NCI-H2171 (cell line): ENCODE results near the gene GNA15.
"Not testable (repeated sequence)": the region's sequence is repeated elsewhere in the genome, so short reads cannot be mapped to it uniquely, and the experiment has no call there.

Experiments used
- DNase-seq: peaks from one replicate; lab custom pipeline; 2025; lab: John Stamatoyannopoulos, UW

Gene GNA15

DNA sequence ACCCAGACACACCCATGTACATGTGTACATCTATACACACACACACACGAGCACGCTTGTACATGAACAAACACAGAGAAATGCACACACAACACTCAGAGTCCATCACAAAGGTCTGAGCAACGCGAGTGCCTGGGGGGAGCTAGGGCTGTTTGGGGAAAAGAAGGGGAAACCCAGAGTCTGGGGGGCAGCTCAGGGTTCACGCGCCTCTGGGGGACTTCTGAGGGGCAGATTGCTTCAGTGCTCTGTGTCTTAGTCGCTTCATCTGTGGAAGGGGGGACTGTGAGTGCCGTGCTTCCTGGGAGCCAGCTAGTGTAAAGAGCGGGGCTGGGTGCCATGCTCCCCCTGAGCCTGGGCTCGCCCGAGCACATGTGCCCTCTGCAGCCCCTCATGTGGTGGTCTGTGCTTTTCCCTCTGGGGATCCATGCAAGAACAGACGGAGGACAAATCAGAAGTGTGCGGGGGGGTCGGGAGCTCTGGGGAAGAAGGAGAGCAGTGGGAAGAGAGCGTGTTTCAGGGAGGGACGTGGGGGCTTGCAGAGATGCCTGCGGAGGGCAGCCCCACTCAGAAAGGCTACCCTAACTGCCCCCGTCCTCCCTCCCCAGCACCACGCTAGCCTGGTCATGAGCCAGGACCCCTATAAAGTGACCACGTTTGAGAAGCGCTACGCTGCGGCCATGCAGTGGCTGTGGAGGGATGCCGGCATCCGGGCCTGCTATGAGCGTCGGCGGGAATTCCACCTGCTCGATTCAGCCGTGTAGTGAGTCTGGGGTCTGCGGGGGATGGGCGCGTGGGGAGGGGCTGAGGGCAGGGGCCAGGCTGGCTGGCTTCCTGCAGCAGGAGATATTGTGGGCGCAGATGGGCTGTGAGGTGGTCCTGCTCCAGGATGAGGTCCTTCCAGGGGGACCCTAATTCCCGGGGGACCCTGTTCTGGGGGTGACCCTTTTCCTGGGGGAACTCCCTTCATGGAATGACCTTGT, 14.0 kb downstream of the GNA15 start:
- DNase-seq, result no peak

DNA sequence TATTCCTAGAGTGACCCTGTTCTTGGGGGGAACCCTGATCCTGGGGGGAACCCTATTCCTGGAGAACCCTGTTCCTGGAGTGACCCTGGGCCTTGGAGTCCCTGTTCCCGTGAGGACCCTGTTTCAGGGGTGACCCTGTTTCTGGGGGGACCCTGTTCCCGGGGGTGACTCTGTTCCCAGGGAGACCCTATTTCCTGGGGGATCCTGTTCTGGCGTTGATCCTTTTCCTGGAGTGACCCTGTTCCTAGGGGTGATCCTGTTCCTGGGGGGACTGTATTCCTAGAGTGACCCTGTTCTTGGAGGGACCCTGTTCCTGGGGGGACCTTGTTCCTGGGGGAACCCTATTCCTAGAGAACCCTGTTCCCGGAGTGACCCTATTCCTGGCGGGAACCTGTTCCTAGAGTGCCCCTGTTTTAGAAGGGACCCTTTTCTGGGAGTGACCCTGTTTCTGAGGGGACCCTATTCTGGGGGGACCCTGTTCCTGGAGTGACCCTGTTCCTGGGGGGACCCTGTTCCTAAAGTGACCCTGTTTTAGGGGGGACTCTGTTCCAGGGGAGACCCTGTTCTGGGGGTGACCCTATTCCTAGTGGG, 15.0 kb downstream of the GNA15 start:
- DNase-seq, result no peak

DNA sequence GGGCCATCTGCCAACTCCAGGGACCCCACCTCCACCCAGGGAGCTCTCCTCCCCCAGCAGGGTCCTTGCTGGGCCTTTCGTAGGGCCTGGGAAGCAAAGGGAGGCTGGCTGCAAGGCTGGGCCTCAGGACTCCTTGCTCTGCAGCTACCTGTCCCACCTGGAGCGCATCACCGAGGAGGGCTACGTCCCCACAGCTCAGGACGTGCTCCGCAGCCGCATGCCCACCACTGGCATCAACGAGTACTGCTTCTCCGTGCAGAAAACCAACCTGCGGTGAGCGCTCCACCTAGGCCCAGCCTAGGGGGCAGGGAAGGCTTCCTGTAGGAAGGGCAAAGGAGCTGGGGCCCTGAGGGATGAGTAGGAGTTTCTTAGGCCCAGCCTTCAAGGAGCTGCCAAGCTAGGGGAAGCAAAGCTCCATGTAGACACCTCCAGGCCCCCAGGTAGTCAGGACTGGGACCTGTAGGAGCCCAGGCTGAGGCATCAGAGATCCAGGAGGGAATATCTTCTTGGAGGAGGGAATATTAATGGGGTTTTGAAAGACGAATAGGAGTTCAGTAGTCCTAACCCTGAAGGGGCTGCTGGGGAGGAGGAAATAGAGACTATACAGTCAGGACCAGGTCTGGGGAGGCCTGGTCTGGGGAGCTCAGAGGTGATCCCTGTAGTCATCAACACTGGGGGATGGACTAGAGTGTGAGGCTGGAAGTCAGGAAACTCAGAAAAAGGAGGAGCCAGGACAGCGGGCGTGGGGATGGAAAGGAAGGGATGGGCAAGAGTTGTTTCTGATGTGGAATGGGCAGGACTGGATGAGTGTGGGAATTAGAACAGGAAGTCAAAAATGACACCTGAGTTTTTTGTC, 16.0 kb downstream of the GNA15 start:
- DNase-seq, result no peak

DNA sequence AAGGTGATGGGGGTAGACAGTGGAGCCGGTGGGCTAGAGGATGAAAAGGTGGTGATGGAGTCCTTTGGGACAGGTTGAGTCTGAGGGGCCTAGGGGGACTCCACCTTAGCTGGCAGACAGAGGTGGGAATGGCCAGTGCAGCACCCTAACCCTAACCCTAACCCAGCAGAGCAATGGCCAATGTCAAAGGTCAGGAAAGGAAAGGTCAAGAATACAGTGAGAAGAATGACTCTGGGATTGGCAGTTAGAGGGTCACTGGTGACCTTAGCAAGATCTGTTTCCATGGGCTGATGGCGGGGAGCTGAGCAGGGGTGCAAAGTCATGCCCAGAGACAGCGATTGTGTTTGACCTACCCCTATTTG, 16.6 kb downstream of the GNA15 start:
- no peak for DNase-seq

DNA sequence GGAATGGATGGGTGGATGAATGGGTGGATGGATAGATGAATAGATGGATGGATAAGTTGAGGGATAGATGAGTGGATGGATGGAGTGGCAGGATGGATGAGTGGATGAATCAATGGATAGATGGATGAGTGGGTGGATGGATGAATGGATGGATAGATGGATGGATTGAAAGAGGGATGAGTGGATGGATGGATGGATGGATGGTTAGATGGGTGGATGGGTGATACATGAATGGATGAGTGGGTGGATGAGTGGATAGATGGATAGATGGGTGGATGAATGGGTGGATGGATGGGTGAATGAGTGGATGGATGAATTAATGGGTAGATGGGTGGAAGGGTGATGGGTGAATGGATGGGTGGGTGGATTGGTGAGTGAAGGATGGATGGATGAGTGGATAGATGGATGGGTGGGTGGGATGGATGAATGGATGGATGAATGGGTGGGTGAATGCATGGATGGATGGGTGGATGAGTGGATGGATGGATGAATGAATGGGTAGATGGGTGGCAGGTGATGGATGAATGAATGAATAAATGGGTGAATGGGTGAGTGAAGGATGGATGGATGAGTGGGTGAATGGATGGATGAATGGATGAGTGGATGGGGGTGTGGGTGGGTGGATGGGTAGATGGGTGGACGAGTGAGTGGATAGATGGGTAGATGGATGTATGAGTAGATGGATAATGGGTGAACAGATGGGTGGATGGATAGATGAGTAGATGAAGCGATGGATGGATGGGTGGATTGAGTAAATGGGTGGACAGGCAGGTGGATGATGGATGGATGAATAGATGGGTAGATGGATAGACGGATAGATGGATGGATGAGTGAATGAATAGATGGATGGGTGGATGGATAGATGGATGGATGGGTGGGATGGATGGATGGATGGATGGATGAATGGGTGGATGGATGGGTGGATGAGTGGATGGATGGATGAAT, 17.7 kb downstream of the GNA15 start:
- DNase-seq, result no peak

DNA sequence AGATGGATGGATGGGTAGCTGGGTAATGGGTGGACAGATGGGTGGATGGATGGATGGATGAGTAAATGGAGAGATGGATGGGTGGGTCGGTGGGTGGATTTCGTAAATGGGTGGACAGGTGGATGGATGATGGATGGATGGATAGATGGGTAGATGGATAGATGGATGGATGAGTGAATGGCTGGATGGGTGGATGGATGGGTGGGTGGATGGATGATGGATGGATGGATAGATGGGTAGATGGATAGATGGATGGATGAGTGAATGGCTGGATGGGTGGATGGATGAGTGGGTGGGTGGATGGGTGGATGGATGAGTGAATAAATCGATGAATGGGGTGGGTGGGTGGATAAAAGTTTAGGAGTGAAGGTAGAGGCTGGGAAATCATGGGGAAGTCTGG, 18.6 kb downstream of the GNA15 start:
- DNase-seq, result not testable (repeated sequence)

DNA sequence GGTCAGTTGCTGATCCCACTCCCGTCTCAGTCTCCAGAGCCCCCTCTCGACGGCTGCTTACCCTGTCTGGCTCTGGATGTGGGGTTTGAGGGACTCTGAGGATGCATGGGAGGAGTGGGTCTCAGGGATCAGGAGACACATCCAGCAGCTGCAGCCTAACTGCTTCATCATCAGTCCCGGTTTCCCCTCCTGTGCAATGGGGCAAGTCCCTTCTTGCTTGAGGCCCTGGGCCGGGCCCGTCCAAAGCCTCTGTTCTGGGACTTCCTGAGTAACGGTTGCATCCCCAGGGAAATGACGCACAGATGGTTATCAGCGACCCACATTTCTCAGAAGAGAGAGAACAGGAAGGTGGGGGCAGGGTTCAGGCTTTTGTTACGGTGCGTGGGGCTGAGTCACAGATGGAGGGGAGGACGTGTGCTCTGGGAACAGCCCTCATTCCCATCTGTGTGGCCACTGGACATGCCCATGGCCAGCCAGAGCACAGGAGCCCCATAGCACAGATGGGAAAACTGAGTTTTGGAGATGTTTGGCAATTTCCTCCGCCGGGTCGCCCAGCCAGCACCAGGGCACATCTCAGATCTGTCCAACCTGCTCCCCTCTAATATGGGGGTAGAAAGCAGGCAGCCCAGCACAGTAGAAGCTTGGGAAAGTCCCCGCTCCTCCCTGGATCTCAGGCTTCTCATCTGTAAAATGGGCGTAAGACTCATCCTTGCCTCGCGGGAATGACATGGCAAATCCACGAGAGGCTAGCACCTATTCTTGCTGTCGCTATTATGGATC, 19.3 kb downstream of the GNA15 start:
- peak; percentile 98 for DNase-seq

DNA sequence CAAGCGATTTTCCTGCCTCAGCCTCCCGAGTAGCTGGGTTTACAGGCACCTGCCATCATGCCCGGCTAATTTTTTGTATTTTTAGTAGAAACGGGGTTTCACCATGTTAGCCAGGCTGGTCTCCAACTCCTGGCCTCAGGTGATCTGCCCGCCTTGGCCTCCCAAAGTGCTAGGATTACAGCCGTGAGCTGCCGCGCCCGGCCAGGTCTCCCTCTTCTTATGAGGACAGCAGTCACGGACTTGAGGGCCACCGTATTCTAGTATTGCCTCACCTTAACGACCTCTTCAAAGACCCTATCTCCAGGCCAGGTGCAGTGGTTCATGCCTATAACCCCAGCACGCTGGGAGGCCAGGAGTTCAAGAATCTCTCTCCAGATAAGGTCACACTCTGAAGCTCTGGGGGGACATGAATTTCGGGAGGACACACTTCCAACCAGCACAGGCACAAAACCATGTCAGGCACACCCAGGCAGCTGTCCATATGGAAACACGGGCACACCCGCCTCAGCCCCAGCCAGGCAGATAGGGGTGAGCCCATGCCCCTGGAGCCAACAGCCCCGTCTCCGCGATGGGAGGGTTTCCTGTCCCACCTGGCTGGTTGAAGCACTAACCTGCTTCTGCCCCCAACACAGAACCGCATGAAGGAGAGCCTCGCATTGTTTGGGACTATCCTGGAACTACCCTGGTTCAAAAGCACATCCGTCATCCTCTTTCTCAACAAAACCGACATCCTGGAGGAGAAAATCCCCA, 21.4 kb downstream of the GNA15 start:
- no peak for DNase-seq

DNA sequence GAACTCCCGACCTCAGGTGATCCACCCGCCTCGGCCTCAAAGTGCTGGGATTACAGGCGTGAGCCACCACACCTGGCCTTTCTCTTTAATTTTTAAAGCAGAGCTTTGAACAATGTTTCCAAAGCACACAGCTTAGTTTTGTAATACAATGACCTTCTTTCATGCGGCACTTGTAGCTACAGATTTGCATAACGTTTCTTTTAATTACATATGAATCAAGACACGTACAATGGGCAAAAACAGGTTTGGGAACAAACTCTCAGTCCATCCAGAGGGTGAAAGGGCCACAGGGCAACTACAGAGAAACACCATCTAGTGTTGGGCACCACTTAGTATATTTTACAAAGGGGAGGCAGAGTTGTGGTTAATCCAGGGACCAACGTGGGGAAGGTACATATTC, 23.7 kb downstream of the GNA15 start:
- no peak for DNase-seq

DNA sequence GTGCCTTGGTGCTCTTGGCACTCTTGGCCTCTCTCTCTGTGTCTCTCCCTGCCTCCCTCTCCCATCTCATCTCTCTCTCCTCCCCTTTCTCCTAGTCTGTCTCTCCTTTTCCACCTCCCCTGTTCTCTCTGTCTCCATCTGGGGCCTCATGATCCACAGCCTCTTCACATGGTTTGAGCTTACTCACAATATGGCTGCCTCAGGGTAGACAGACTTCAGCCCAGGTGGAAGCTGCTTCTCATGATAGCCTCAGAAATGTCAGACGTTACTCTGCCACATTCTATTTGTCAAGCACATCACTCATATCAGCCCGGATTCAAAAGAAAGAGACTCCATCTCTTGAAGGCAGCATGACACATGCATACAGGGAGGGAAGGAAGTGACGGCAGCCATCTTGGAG, 24.4 kb downstream of the GNA15 start:
- no peak for DNase-seq

DNA sequence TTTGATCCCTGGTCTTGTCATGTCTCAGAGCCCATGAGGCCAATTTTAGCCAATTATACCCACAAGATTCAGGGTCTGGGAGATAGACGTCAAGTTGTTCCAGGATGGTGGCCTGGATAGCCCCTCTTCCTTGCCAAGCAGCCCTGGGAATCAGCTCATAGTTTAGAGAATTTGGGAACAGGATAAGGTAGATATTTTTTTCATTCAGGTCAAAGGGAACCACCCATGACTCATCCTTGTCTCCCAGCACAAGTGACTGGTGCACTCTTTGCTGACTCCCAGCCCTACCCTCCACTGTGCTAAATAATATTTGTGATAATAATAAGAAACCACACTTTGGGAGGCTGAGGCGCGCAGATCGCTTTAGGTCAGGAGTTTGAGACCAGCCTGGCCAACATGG, 25.6 kb downstream of the GNA15 start:
- no peak for DNase-seq

DNA sequence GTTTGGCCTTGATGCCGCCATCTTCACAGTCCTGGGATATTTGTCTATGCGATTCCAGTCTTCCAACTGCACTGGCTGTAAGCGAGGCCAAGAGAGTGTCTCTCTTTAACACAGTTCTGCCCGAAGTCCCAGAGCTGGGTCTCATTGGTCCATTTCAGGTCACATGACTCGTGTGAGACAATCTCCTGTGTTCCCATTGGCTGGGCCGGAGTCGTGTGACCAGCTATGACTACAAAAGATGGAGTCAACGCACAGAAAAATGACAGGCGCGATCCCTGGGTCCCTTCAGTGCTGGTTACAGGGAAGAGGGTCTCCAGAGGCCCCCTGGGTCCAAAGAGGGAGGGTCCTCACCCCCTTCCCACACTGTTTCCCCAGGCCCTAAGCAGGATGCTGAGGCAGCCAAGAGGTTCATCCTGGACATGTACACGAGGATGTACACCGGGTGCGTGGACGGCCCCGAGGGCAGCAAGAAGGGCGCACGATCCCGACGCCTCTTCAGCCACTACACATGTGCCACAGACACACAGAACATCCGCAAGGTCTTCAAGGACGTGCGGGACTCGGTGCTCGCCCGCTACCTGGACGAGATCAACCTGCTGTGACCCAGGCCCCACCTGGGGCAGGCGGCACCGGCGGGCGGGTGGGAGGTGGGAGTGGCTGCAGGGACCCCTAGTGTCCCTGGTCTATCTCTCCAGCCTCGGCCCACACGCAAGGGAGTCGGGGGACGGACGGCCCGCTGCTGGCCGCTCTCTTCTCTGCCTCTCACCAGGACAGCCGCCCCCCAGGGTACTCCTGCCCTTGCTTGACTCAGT, 26.8 kb downstream of the GNA15 start:
- DNase-seq, result no peak

DNA sequence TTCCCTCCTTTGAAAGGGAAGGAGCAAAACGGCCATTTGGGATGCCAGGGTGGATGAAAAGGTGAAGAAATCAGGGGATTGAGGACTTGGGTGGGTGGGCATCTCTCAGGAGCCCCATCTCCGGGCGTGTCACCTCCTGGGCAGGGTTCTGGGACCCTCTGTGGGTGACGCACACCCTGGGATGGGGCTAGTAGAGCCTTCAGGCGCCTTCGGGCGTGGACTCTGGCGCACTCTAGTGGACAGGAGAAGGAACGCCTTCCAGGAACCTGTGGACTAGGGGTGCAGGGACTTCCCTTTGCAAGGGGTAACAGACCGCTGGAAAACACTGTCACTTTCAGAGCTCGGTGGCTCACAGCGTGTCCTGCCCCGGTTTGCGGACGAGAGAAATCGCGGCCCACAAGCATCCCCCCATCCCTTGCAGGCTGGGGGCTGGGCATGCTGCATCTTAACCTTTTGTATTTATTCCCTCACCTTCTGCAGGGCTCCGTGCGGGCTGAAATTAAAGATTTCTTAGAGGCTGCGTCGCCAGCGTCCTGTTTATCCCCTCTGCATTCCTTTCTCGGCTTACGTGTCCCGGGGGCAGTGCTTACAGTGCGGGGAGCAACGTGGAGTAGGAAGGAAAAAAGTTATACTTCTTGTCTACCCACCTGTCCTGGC, 27.5 kb downstream of the GNA15 start:
- peak; percentile 68 for DNase-seq

DNA sequence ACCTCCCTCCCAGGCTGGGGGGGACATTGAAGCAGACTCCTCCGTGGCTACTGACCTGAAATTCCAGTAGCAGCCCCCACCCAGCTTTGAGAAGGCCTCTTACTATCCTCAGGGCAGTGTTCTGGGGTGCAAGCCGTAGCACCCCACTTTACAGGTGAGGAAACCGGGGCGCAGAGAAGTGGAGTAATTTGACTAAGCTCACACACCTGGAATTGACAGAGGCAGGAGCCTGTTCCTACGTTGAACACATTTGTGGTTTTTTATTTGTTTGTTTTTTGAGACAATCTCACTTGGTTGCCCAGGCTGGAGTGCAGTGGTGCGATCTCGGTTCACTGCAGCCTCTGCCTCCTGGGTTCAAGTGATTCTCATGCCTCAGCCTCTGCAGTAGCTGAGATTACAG, 28.1 kb downstream of the GNA15 start:
- no peak for DNase-seq

DNA sequence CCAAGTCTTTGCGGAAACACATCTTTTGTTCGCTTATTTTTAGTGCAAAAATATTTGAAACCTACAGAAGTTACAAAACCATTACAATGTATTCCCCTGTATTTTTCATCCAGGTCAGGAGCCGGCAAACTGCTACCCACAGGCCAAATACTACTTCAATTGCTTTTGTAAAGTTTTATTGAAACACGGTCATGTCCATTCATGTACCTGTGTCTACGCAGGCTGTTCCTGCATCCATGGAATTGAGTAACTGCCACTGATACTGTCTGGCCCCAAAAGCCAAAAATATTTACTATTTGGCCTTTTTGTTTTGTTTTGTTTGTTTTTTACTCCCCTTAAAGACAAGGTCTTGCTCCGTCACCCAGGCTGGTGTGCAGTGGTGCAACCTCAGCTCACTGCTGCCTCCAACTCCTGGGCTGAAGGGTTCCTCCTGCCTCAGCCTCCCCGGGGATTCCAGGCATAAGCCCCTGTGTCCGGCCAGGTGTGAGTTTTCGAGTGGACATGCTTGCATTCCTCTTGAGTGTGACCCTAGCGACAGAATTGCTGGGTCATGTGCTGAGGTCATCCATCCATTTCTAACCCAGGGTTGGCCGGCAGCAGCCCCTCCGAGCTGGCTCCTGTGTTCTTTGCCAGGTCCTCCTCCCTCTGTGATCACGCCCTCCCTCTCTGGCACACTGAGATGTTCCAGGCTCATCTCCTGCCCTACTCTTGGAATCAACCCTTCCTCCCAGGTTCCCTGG, 31.9 kb downstream of the GNA15 start:
- no peak for DNase-seq

DNA sequence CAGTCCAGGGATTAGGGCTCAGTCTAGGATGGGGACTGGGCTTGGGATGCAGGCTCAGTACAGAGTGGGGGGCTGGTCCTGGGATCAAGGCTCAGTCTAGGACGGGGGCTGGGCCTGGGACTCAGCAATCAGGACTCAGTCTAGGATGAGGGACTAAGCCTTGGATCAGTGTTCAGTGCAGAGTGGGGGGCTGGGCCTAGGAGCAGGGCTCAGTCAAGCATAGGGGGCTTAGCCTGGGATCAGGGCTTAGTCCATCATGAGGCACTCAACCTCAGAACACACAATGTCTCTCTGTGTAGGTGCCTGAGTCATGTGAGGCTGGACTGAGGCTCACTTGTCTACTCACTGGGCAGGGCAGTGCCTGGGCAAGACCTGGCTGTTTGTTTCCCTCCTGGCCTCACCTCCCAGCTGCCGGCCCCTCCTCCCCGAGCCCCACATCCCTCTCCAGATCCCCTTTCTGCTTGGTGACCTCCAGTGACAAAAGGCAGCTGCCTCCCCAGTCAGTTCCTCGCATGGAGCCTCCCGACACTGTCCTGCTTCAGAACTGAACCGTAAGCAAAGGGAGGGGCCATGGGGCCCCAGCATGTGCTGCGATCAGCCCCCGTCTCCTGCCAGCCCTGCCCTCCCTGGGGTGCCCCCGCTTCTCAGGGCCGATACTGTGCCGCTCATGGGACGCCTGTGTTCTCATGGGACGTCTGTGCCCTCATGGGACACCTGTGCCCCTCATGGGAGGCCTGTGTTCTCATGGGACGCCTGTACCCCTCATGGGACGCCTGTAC, 36.2 kb downstream of the GNA15 start:
- DNase-seq, result no peak

DNA sequence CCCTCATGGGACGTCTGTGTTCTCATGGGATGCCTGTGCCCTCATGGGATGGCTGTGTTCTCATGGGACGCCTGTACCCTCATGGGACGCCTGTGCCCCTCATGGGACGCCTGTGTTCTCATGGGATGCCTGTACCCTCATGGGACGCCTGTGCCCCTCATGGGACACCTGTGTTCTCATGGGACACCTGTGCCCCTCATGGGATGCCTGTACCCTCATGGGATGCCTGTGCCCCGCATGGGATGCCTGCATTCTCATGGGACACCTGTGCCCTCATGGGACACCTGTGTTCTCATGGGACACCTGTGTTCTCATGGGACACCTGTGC, 36.8 kb downstream of the GNA15 start:
- not testable (repeated sequence) for DNase-seq
